GM11168 (cell line): Measurements from ENCODE around the gene PSMD13.
"Not testable (repeated sequence)": the region's sequence is repeated elsewhere in the genome, so short reads cannot be mapped to it uniquely, and the experiment has no call there.

Experiments
- in situ Hi-C: fragments of 300-500 bp; cut with MboI; formaldehyde crosslinking; loops from one replicate; pipeline ENCODE4 v1.12.0; 2022; ENCODE audit warnings: low sequenced_read_pairs; ENCODE audit not compliant: unreplicated experiment

PSMD13 gene

GRCh38 chr11:236774-237767 lies at the start of gene PSMD13:
Gene PSMD13, plus strand, starts transcription at chr11:236976. Its CDS starts 74 bp downstream, at chr11:237050.
- in situ Hi-C loops: no loop called here

- in situ Hi-C loops: not testable (repeated sequence)
Measured at GRCh38 chr11:189200-189783, 47.5 kb upstream of the PSMD13 start.

- in situ Hi-C loops: loop anchor here (5.0 kb wide), 1 partner anchor 53 kb away; no protein-coding TSS in a partner anchor
Measured at GRCh38 chr11:189843-190311, 46.9 kb upstream of the PSMD13 start.

GRCh38 chr11:190546-190945 lies 46.2 kb upstream of the PSMD13 start:
- in situ Hi-C loops: loop anchor here (5.0 kb wide), 1 partner anchor 53 kb away; no protein-coding TSS in a partner anchor

GRCh38 chr11:191490-192478 lies 45.0 kb upstream of the PSMD13 start:
- in situ Hi-C loops: loop anchor here (5.0 kb wide), 1 partner anchor 54 kb away; no protein-coding TSS in a partner anchor

GRCh38 chr11:192674-193128 lies 44.1 kb upstream of the PSMD13 start, which contains the start of gene SCGB1C1:
Gene SCGB1C1, plus strand, starts transcription at chr11:193078. Its CDS starts 22 bp downstream, at chr11:193100.
- in situ Hi-C loops: loop anchor here (5.0 kb wide), 1 partner anchor 55 kb away; no protein-coding TSS in a partner anchor

- in situ Hi-C loops: loop anchor here (5.0 kb wide), 1 partner anchor 56 kb away; no protein-coding TSS in a partner anchor
Measured at GRCh38 chr11:193481-193880, 43.3 kb upstream of the PSMD13 start.

GRCh38 chr11:196786-197731 lies 39.7 kb upstream of the PSMD13 start:
- in situ Hi-C loops: no loop called here

GRCh38 chr11:197741-198235 lies 39.0 kb upstream of the PSMD13 start:
- in situ Hi-C loops: no loop called here

GRCh38 chr11:198236-198806 lies 38.5 kb upstream of the PSMD13 start:
- in situ Hi-C loops: no loop called here

GRCh38 chr11:199004-199581 lies 37.7 kb upstream of the PSMD13 start:
- in situ Hi-C loops: no loop called here

- in situ Hi-C loops: no loop called here
Measured at GRCh38 chr11:199782-200181, 37.0 kb upstream of the PSMD13 start.

GRCh38 chr11:200224-201003 lies 36.4 kb upstream of the PSMD13 start:
- in situ Hi-C loops: no loop called here

GRCh38 chr11:201966-202365 lies 34.8 kb upstream of the PSMD13 start:
- in situ Hi-C loops: no loop called here

GRCh38 chr11:202490-202889 lies 34.3 kb upstream of the PSMD13 start:
- in situ Hi-C loops: no loop called here

- in situ Hi-C loops: no loop called here
Measured at GRCh38 chr11:203056-203944, 33.5 kb upstream of the PSMD13 start.
